Measurements from ENCODE around the gene MAGOHB. TPM values are rescaled to one million over a fixed set of nuclear protein-coding genes. Genes with fewer than 3 reads are reported as not detected.
A peak's percentile ranks its signal among the peaks of the same experiment; 100 is the strongest.
"Not testable (repeated sequence)": the region's sequence is repeated elsewhere in the genome, so short reads cannot be mapped to it uniquely, and the experiment has no call there.

MAGOHB gene
- total RNA-seq, 3 donors from 2014 or later = 10.9 to 34.1 (median 17.4) TPM

DNA sequence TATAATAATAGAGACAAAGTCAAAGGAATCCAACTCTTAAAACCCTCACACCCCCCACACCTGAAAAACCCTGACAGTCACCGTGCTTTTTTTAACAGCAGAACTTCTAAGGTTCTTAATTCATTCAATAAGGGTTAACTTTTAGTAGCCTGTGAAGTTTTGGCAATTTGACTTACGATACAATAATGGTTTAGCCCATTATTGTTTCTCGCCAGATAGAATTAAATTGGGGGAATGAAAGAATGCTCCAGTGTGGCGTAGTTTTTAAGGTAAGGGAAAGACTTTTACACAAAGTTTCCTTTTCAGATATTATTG lies 604 bp upstream of the MAGOHB start:
- intact Hi-C loops (cut with DNase I; ENCODE audit: low total_unique reads) = no loop called here
- H3K4me1 ChIP-seq = no peaks in the 10 kb centered on the region
- no peaks in the 10 kb centered on the region for H3K27me3 ChIP-seq
- no peaks in the 10 kb centered on the region for H3K9me3 ChIP-seq
- peak overlapping the region; percentile 93 to 96 for H3K27ac ChIP-seq
- no peaks in the 10 kb centered on the region for H3K36me3 ChIP-seq
- peak overlapping the region; percentile 73 to 94 (median 81) for H3K4me3 ChIP-seq
- no peak for DNase-seq (ENCODE audit: low spot score in 2 of 2)
- TF ChIP-seq POLR2AphosphoS5 (IDR thresholded peaks at IDR 0.05) = no peak
- no peak for TF ChIP-seq POLR2A (IDR thresholded peaks at IDR 0.05)
- TF ChIP-seq, protein P1, sequence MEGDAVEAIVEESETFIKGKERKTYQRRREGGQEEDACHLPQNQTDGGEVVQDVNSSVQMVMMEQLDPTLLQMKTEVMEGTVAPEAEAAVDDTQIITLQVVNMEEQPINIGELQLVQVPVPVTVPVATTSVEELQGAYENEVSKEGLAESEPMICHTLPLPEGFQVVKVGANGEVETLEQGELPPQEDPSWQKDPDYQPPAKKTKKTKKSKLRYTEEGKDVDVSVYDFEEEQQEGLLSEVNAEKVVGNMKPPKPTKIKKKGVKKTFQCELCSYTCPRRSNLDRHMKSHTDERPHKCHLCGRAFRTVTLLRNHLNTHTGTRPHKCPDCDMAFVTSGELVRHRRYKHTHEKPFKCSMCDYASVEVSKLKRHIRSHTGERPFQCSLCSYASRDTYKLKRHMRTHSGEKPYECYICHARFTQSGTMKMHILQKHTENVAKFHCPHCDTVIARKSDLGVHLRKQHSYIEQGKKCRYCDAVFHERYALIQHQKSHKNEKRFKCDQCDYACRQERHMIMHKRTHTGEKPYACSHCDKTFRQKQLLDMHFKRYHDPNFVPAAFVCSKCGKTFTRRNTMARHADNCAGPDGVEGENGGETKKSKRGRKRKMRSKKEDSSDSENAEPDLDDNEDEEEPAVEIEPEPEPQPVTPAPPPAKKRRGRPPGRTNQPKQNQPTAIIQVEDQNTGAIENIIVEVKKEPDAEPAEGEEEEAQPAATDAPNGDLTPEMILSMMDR (IDR thresholded peaks at IDR 0.05) = no peak

DNA sequence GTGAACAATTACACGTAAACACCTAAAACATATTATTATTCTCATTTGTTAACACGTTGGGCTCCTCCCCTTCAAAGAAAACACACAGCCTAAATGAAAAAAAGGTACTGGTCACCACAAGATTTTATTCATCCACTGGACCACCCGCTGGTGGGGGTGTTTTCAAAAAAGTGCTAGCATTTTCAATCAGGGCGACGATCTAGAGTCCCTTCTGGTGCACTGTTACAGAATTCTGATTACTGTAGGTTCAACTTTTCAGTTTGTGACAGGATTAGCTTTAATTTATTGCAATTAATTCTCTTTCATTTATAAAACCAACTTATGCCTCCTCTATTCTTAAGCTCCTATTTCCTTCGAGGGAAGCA lies 443 bp downstream of the MAGOHB start:
- H3K9me3 ChIP-seq = no peaks in the 10 kb centered on the region
- H3K27ac ChIP-seq = peak overlapping the region; percentile 93 to 96
- H3K36me3 ChIP-seq = no peaks in the 10 kb centered on the region
- TF ChIP-seq, protein P1 (IDR thresholded peaks at IDR 0.05) = no peak
- TF ChIP-seq POLR2A (IDR thresholded peaks at IDR 0.05) = no peak
- no peak for TF ChIP-seq POLR2AphosphoS5 (IDR thresholded peaks at IDR 0.05)
- intact Hi-C loops (cut with DNase I; ENCODE audit: low total_unique reads) = no loop called here
- peak overlapping the region; percentile 73 to 94 (median 81) for H3K4me3 ChIP-seq
- DNase-seq (ENCODE audit: low spot score in 2 of 2) = no peak
- no peaks in the 10 kb centered on the region for H3K27me3 ChIP-seq
- H3K4me1 ChIP-seq = no peaks in the 10 kb centered on the region

DNA sequence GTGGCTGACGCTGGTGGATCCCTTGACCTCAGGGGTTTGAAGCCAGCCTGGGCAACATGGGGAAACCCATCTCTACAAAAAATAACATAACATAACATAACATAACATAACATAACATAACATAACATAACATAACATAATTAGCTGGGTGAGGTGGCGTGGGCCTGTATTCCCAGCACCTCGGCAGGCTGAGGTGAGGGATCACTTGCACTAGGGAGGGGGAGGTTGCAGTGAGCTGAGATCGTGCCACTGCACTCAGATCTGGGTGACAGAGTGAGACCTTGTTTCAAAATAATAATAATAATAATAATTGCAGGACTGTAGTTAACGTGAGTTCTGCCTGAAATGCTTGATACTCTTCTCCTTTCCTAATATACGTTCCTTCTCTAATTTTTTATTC lies 1.3 kb downstream of the MAGOHB start:
- intact Hi-C loops (cut with DNase I; ENCODE audit: low total_unique reads) = no loop called here
- peak overlapping the region in 1 of 2 donors; percentile 96 for H3K27ac ChIP-seq
- no peaks in the 10 kb centered on the region for H3K36me3 ChIP-seq
- DNase-seq (ENCODE audit: low spot score in 2 of 2) = no peak
- no peaks in the 10 kb centered on the region for H3K27me3 ChIP-seq
- H3K4me1 ChIP-seq = no peaks in the 10 kb centered on the region
- H3K9me3 ChIP-seq = no peaks in the 10 kb centered on the region
- peak overlapping the region; percentile 73 to 94 (median 81) for H3K4me3 ChIP-seq
- no peak for TF ChIP-seq POLR2AphosphoS5 (IDR thresholded peaks at IDR 0.05)
- no peak for TF ChIP-seq POLR2A (IDR thresholded peaks at IDR 0.05)
- TF ChIP-seq, protein P1 (IDR thresholded peaks at IDR 0.05) = no peak

DNA sequence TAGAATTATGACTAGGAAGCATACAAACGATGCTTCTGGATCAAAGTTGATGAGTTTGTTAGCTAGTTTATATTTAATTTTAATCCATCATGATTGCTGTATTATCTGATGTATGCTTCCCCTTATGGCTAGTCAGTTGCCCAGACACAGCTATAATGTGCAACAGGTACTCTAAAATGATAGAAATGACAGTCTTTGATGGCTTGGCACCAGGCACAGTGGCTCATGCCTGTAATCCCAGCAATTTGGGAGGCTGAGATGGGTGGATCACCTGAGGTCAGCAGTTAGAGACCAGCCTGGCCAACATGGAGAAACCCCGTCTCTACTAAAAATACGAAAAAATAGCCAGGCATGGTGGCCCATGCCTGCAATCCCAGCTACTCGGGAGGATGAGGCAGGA lies 2.2 kb downstream of the MAGOHB start:
- H3K27ac ChIP-seq; H3K4me1 ChIP-seq; H3K36me3 ChIP-seq; H3K4me3 ChIP-seq; intact Hi-C loops (cut with DNase I; ENCODE audit: low total_unique reads); H3K27me3 ChIP-seq; DNase-seq (ENCODE audit: low spot score in 2 of 2); H3K9me3 ChIP-seq: not testable (repeated sequence)

DNA sequence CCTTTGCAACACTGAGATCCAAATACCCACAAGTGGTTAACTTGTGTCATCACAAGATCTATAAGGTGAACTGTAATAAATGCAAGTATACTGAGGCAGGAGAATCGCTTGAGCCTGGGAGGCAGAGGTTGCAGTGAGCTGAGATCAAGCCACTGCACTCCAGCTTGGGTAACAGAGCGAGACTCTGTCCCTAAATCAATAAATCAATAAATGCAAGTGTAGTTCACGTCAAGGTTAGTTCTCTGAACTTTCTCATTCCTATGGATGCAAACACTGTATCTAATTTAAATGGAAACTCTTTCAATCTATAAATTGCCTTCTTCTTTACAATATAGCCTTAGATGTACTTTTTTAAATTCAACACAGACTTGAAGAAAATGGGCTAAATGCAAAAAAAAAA lies 3.2 kb downstream of the MAGOHB start:
- intact Hi-C loops (cut with DNase I; ENCODE audit: low total_unique reads) = no loop called here
- TF ChIP-seq, protein P1 (IDR thresholded peaks at IDR 0.05) = no peak
- TF ChIP-seq POLR2A (IDR thresholded peaks at IDR 0.05) = no peak
- TF ChIP-seq POLR2AphosphoS5 (IDR thresholded peaks at IDR 0.05) = no peak
- Histone ChIP-seq H3K27me3 (no peaks in the 10 kb centered on the region), H3K4me3 (no peak overlapping the region), H3K9me3 (no peaks in the 10 kb centered on the region), H3K4me1 (no peaks in the 10 kb centered on the region), H3K27ac (no peak overlapping the region), H3K36me3 (no peaks in the 10 kb centered on the region)
- no peak for DNase-seq (ENCODE audit: low spot score in 2 of 2)

DNA sequence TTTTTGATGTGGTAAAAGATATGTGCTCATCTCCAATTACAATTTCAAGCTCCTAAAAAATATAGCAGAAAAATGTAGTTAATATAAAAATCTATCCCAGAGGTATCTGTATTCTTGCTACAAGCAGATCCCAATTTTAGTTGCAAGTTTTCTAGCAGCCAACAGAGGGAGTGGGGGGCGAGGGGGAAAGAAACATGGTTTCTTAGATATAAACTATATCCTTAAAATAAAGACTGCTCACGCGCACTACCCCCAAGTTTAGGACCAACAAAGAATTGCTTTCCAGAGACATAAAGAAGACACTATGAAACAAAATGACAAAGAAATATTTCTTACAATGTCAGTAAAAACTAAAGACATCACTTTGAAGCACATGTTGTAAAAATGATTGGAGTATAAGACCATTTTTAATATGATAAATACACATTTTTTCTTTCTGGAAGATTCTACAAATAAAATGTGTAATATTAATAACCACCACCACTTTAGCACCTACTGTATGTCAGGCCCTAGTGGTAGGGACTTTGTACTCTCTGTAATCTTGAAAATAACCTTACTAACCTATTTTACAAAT lies 5.4 kb downstream of the MAGOHB start:
- DNase-seq (ENCODE audit: low spot score in 2 of 2) = no peak
- H3K27ac ChIP-seq = no peak overlapping the region
- H3K4me3 ChIP-seq = no peak overlapping the region
- no peaks in the 10 kb centered on the region for H3K9me3 ChIP-seq
- H3K4me1 ChIP-seq = no peaks in the 10 kb centered on the region
- intact Hi-C loops (cut with DNase I; ENCODE audit: low total_unique reads) = no loop called here
- TF ChIP-seq POLR2AphosphoS5 (IDR thresholded peaks at IDR 0.05) = no peak
- TF ChIP-seq POLR2A (IDR thresholded peaks at IDR 0.05) = no peak
- TF ChIP-seq, protein P1 (IDR thresholded peaks at IDR 0.05) = no peak
- no peaks in the 10 kb centered on the region for H3K27me3 ChIP-seq
- H3K36me3 ChIP-seq = no peaks in the 10 kb centered on the region
